GM13976 (cell line): ENCODE results near the gene PREP.

Experiments
- DNase-seq: peaks from one replicate; pipeline ENCODE4 v3.0.0; 2012; ENCODE audit warnings: low spot score
- CTCF ChIP-seq: IDR thresholded peaks from 2 replicates; pipeline ENCODE4 v1.5.1; 2012; ENCODE audit warnings: borderline replicate concordance, mild to moderate bottlenecking; ENCODE audit not compliant: insufficient read depth; ENCODE audit errors: extremely low read depth, missing control alignments, control extremely low read depth
- in situ Hi-C: fragments of 300-500 bp; cut with MboI; formaldehyde crosslinking; loops from one replicate; pipeline ENCODE4 v1.12.0; 2022; ENCODE audit warnings: low sequenced_read_pairs, mixed read lengths, inconsistent platforms; ENCODE audit not compliant: unreplicated experiment

The PREP gene

DNA sequence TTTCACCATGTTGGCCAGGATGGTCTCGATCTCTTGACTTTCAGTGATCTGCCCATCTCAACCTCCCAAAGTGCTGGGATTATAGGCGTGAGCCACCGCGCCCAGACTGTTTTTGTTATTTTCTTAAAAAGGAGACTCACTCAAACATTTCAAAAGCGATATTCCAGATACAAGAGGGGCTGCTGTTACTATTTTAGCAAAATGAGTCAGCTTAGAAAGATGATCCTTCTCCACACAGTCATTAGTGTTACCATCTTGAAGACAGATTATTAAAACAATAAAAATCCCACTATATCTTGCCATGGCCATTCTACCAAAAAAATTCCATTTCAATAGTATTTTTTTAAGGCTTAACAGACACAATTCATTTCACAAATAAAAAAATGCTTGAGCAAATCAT lies 102.8 kb downstream of the PREP start:
- no peak for TF ChIP-seq CTCF
- DNase-seq, result no peak
- in situ Hi-C loops, result no loop called here

DNA sequence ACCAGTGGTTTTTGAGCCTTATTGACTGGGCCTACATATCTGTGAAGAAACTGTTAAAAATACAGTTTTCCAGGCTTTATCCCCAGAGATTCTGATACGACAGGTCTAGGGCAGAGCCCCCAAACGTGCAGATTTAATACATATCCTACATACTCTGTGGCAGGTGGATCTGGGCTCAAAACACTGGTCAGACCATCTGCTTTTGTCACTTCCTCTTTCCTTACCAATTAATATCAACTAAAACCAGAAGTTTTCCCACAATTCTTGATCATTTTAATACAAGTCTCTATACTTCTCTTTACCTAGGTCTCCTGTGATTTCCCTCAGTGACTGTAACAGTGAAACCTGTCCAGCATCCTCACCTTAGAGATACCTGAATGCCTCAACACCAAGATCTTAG lies 108.8 kb downstream of the PREP start:
- TF ChIP-seq CTCF, result no peak
- in situ Hi-C loops, result no loop called here
- no peak for DNase-seq

GRCh38 chr6:105292689-105293339 lies 110.1 kb downstream of the PREP start:
- no peak for TF ChIP-seq CTCF
- in situ Hi-C loops, result no loop called here
- no peak for DNase-seq

DNA sequence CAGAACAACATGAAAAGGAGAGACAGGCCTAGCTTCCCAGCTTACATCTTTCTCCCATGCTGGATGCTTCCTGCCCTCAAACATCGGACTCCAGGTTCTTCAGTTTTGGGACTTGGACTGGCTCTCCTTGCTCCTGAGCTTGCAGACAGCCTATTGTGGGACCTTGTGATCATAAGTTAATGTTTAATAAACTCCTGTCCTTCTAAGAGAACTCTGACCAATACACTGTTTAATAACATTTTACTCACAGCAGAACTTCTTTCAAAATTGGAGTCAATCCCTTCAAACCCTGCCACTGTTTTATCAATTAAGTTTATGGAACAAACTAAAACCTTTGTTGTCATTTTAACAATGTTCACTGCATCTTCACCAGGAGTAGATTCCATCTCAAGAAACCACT lies 111.4 kb downstream of the PREP start:
- no peak for TF ChIP-seq CTCF
- no peak for DNase-seq
- in situ Hi-C loops, result no loop called here

DNA sequence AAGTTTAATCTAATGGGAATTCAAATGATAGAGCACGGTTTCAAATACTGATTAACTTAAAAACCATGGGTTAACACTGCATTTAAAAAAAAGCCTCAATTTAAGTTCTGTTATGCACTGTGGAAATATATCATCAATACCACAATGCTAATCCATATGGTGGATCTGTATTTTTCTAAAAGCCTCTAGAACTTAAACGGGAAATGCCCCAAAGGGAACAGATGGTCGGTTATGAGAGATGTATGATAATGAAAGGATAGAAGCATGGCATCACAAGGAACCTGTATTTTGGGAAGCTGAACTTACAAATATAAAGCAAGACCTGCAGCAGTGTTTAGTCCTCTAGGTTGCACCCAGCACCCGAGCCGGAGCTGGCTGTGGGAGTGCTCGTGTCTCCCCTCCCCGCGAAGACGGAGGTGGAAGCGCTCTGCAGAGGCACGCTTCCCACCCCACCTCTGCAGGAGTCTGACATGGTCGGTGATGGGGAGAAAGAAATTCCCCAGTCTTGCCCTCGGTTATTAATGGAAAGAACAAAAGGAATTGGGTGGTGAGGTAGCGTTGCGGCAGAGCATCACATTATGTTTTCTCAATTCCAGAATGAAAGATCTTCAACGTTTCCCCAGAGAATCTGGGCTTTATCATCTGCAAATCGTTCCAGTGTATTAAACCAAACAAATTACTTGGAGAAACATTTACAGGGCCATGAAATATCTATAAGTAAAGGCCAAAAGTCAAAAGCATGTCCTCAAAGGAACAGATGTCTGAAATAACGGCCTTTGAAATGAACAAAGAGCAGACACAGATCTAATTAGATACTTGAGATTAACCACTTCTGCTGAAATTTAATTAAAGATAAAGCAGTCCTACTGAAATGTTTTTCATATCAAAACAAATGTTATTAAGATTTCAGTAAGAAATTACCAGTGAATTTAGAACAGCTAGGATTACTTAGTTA lies 120.0 kb downstream of the PREP start:
- no peak for DNase-seq
- in situ Hi-C loops, result no loop called here
- no peak for TF ChIP-seq CTCF

DNA sequence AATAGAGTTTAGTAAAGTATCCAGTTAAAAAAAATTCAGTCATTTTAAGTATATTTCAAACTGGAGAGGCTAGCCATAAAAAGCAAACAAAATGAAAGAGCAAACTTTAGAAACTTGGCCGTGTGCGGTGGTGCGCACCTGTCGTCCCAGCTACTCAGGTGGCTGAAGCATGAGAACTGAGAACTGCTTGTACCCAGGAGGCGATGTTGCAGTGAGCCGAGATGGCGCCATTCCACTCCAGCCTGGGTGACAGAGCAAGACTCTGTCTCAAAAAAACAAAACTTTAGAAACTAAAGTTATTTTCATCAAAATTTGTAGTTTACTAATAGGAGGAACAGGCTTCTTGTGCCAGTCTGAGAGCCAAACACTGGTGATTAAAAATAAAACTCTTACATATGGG lies 122.8 kb downstream of the PREP start:
- no peak for TF ChIP-seq CTCF
- no peak for DNase-seq
- in situ Hi-C loops, result no loop called here
